Dedifferentiated amniotic fluid mesenchymal stem cell (primary cell): ENCODE results near the gene OR10G7.
"Not testable (repeated sequence)": the region's sequence is repeated elsewhere in the genome, so short reads cannot be mapped to it uniquely, and the experiment has no call there.

Source experiments
- DNase-seq: peaks from one replicate; pipeline ENCODE4 v3.0.0-alpha.2; 2016; ENCODE audit errors: extremely low spot score

The OR10G7 gene

DNA sequence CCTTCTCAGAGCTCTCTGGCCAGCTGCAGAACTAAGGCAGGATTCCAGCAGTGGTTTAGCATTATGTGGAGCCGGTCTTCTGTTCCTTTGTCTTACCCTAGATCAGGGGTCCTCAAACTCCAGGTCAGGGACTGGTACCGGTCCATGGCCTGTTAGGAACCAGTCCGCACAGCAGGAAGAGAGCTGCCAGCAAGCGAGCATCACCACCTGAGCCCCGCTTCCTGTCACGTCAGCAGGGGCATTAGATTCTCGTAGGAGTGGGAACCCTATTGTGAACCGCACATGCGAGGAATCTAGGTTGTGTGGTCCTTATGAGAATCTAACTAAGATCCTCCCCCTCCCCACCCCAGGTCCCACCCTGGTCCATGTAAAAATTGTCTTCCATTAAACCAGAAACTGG lies 1.6 kb downstream of the OR10G7 start:
- no peak for DNase-seq

DNA sequence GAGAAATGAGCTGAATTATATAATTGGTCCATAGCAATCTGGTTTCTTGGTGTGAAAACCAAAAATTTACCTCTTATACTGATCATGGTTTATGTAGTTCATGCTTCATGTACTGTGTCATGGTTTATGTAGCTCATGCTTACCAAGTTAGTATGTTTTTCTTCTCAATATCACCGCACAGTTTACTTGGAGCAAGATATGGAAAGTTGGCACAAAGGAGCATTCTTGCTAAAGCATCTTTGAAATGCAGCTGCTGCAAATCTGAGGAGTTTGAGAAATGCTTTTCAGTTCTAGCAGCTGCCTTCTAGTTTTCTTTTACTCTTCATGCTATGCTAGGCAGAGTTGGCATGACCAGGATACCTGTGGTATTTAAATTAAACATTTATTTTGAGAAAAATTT lies 4.5 kb downstream of the OR10G7 start:
- no peak for DNase-seq

DNA sequence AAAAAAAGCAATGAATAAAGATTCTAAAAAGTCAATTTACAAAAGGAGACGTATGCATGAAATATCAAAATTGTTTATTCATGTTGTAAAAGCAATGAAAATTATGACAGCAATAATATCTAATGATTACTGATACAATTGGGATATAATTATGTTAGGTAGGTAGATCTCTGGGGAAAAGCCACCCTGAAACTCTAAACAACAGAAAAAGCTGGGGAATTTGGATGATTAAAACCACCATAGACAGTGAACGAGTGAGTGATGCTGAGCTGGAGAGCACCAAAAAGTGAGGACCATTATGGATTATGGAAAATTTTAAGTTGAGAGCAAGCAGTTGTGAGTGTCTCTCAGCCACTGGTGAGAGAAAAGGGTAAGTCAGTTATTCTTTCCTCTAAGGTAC lies 14.6 kb downstream of the OR10G7 start, which contains the start of gene OR10G8:
OR10G8 (plus strand) TSS at position 301 of the 400 bp plus-strand sequence. CDS start 2,825 bp downstream, outside the sequence.
- no peak for DNase-seq

DNA sequence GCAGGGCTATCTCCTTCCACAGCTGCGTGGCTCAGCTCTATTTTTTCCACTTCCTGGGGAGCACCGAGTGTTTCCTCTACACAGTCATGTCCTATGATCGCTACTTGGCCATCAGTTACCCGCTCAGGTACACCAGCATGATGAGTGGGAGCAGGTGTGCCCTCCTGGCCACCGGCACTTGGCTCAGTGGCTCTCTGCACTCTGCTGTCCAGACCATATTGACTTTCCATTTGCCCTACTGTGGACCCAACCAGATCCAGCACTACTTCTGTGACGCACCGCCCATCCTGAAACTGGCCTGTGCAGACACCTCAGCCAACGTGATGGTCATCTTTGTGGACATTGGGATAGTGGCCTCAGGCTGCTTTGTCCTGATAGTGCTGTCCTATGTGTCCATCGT lies 25.3 kb downstream of the OR10G7 start:
- DNase-seq = not testable (repeated sequence)

DNA sequence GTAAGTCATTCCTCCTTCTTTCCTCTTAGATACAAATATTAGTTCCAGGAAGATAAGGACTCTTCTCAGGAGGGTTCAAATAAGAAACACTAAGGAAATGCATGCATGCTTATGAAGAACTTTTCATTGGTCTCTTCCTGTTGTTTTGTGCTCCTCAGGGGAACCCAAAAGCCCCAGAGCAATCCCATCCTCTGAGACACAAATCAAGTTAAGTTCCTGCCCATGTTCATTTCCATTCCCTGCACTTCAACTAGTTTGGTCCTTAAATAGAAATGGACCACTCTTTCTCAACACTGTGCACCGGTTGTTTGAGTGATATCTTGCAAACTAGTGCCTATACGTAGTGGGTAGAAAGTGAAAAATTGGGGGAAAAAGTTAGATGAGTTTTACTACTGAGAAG lies 28.4 kb downstream of the OR10G7 start, which contains the start of gene OR10G4:
OR10G4 (plus strand) TSS at position 301 of the 400 bp plus-strand sequence. CDS start 2,578 bp downstream, outside the sequence.
- no peak for DNase-seq

DNA sequence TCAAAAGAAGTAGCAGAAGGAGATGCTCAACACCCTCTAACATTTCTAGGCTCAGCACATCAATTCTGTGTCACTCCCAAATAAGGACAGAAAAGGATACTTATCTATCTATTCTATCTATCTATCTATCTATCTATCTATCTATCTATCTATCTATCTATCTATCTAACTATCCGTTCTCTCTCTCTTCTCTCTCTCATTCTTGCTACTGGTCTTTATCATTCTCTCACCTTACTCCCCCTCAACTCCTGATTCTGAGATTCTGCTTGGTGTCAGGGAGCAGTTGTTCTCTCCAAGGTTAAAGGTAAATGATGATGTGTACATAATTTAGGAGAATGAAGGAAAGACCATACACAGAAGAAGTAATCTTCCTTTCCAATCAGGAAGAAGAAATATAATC lies 46.0 kb downstream of the OR10G7 start, which contains the start of gene OR10G6:
OR10G6 (minus strand) TSS at position 43 of the 400 bp plus-strand sequence; CDS start at position 43, 0 bp downstream.
- no peak for DNase-seq
